Astrocyte (in vitro differentiated cells and primary cell): ENCODE results near the gene SEPSECS. TPM values are rescaled to one million over a fixed set of nuclear protein-coding genes. Genes with fewer than 3 reads are reported as not detected.

ENCODE experiments used
- DNase-seq: peaks from one replicate; pipeline ENCODE4 v3.0.0-alpha.2; 2010; ENCODE audit warnings: low read depth
- FAIRE-seq: peaks from 2 replicates; lab custom pipeline; 2011; peaks lifted over from hg19 to GRCh38; lab: Jason Lieb, UNC
- H2AFZ ChIP-seq: 2 replicates; pipeline ENCODE4 v1.6.0; 2012; ENCODE audit warnings: low read depth, low read length, inconsistent platforms
- H3K27ac ChIP-seq: 2 replicates; pipeline ENCODE4 v1.5.1; 2011; ENCODE audit warnings: low read depth, low read length, inconsistent platforms
- H3K27me3 ChIP-seq: 2 replicates; pipeline ENCODE4 v1.6.0; 2011; ENCODE audit warnings: low read length, inconsistent platforms; ENCODE audit not compliant: insufficient read depth
- H3K36me3 ChIP-seq: 2 replicates; pipeline ENCODE4 v1.5.1; 2011; ENCODE audit warnings: low read length, inconsistent platforms; ENCODE audit not compliant: insufficient read depth
- H3K4me1 ChIP-seq: 2 replicates; pipeline ENCODE4 v1.5.1; 2011; ENCODE audit warnings: low read length, inconsistent platforms; ENCODE audit not compliant: insufficient read depth
- H3K4me2 ChIP-seq: 2 replicates; pipeline ENCODE4 v1.6.0; 2012; ENCODE audit warnings: low read length, inconsistent platforms
- H3K4me3 ChIP-seq: 2 replicates; pipeline ENCODE4 v1.5.1; 2011; ENCODE audit warnings: low read depth, mild to moderate bottlenecking, low read length, inconsistent platforms; ENCODE audit not compliant: insufficient read depth
- H3K79me2 ChIP-seq: 2 replicates; pipeline ENCODE4 v1.6.0; 2012; ENCODE audit warnings: mild to moderate bottlenecking, low read length, inconsistent platforms; ENCODE audit not compliant: insufficient read depth
- H3K9ac ChIP-seq: 2 replicates; pipeline ENCODE4 v1.6.0; 2012; ENCODE audit warnings: mild to moderate bottlenecking, low read length, inconsistent platforms
- H3K9me3 ChIP-seq: 2 replicates; pipeline ENCODE4 v1.5.1; 2012; ENCODE audit warnings: low read depth, mild to moderate bottlenecking, low read length, inconsistent platforms; ENCODE audit not compliant: insufficient read depth
- H4K20me1 ChIP-seq: 2 replicates; pipeline ENCODE4 v1.6.0; 2012; ENCODE audit warnings: low read length, inconsistent platforms; ENCODE audit not compliant: insufficient read depth
- H3K27ac Mint-ChIP-seq: one replicate; pipeline ENCODE4 v1.8.0; 2021; ENCODE audit warnings: mild to moderate bottlenecking, mixed read lengths; ENCODE audit not compliant: unreplicated experiment
- H3K27me3 Mint-ChIP-seq: one replicate; pipeline ENCODE4 v1.8.0; 2021; ENCODE audit warnings: low read depth, mixed read lengths; ENCODE audit not compliant: unreplicated experiment
- H3K36me3 Mint-ChIP-seq: one replicate; pipeline ENCODE4 v1.8.0; 2021; ENCODE audit warnings: low read depth, mixed read lengths; ENCODE audit not compliant: unreplicated experiment
- H3K4me1 Mint-ChIP-seq: one replicate; pipeline ENCODE4 v1.8.0; 2021; ENCODE audit warnings: low read depth, mixed read lengths; ENCODE audit not compliant: unreplicated experiment
- H3K4me3 Mint-ChIP-seq: one replicate; pipeline ENCODE4 v1.8.0; 2021; ENCODE audit warnings: mild to moderate bottlenecking, moderate library complexity, mixed read lengths; ENCODE audit not compliant: unreplicated experiment
- H3K9me3 Mint-ChIP-seq: one replicate; pipeline ENCODE4 v1.8.0; 2021; ENCODE audit warnings: mild to moderate bottlenecking, mixed read lengths; ENCODE audit not compliant: unreplicated experiment
- EZH2 ChIP-seq: IDR thresholded peaks from 2 replicates; pipeline ENCODE4 v1.6.1; 2012; ENCODE audit warnings: mild to moderate bottlenecking, low read length, inconsistent platforms; ENCODE audit not compliant: insufficient read depth
- total RNA-seq: library from RNA; stranded (reverse); gene quantifications from 2 replicates; pipeline ENCODE4 v1.2.1, GENCODE V29; 2021
- TF ChIP-seq, protein P1 (sequence below): IDR thresholded peaks from 2 replicates; pipeline ENCODE4 v1.5.1; 2011; ENCODE audit warnings: low read depth, mild to moderate bottlenecking, inconsistent platforms, low read length, moderate library complexity; ENCODE audit not compliant: insufficient read depth

SEPSECS gene
- total RNA-seq, 1 donor from 2014 or later: 4.2 TPM

DNA sequence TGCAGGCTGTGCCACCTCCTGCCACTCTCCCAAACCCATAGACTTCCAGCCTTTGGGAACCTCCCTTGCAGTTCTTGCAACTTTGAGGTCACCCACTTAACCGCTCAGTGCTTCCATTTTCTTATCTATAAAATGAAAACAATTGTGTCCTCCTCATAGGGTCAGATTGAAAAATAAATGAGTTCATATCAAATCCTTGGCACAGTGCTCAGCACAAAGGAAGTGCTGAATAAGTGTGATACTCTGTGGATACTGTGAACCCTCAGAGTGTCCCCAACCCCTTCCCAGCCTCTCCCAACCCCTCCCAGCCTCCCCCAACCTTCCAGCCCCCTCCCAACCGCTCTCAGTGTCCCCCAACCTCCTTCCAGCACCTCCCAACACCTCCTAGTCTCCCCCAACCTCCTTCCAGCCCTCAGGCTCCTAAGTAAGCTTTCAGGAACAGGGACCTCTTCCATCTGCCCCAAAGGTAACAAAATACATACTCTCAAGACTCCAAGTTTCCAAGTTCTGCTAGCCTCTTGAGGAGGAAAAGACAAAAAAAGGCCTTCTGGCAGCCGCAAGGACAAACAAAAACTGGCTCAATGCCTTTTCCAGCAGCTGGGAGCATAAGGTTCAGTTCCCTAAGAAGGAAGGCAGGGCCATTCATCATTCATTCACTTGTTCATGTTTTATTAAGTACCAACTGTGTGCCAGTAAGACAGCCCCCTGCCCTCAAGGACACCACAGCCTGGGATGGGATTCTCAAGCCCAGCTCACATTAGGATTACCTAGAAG is 83.4 kb downstream of the SEPSECS start:
- FAIRE-seq (no peak), DNase-seq (no peak)
- Histone ChIP-seq H3K79me2 (no peaks in the 10 kb centered on the region), H3K36me3 (no peaks in the 10 kb centered on the region), H3K27me3 (peaks cover 8% of the 10 kb centered on the region), H3K9me3 (peaks cover 3% of the 10 kb centered on the region), H3K9ac (no peak overlapping the region), H3K4me1 (no peaks in the 10 kb centered on the region), H3K27ac (no peak overlapping the region), H4K20me1 (no peaks in the 10 kb centered on the region), H3K4me3 (no peak overlapping the region), H3K4me2 (no peak overlapping the region), H2AFZ (no peak overlapping the region)
- peaks cover 18% of the 10 kb centered on the region for H3K27me3 Mint-ChIP-seq
- no peak for TF ChIP-seq EZH2
- TF ChIP-seq, protein P1, sequence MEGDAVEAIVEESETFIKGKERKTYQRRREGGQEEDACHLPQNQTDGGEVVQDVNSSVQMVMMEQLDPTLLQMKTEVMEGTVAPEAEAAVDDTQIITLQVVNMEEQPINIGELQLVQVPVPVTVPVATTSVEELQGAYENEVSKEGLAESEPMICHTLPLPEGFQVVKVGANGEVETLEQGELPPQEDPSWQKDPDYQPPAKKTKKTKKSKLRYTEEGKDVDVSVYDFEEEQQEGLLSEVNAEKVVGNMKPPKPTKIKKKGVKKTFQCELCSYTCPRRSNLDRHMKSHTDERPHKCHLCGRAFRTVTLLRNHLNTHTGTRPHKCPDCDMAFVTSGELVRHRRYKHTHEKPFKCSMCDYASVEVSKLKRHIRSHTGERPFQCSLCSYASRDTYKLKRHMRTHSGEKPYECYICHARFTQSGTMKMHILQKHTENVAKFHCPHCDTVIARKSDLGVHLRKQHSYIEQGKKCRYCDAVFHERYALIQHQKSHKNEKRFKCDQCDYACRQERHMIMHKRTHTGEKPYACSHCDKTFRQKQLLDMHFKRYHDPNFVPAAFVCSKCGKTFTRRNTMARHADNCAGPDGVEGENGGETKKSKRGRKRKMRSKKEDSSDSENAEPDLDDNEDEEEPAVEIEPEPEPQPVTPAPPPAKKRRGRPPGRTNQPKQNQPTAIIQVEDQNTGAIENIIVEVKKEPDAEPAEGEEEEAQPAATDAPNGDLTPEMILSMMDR: no peak
- no peak overlapping the region for H3K27ac Mint-ChIP-seq
- H3K36me3 Mint-ChIP-seq: no peaks in the 10 kb centered on the region
- peaks cover 6% of the 10 kb centered on the region for H3K9me3 Mint-ChIP-seq
- H3K4me1 Mint-ChIP-seq: peaks cover under 1% of the 10 kb centered on the region
- H3K4me3 Mint-ChIP-seq: no peak overlapping the region

- Histone ChIP-seq H4K20me1 (no peaks in the 10 kb centered on the region), H3K4me3 (no peak overlapping the region), H3K9me3 (peaks cover 3% of the 10 kb centered on the region), H3K4me2 (no peak overlapping the region), H3K9ac (no peak overlapping the region), H3K4me1 (no peaks in the 10 kb centered on the region), H3K79me2 (no peaks in the 10 kb centered on the region), H3K36me3 (no peaks in the 10 kb centered on the region), H3K27me3 (peaks cover 13% of the 10 kb centered on the region), H2AFZ (no peak overlapping the region), H3K27ac (no peak overlapping the region)
- Mint-ChIP-seq H3K27me3 (peaks cover 22% of the 10 kb centered on the region), H3K9me3 (peaks cover 5% of the 10 kb centered on the region), H3K4me3 (no peak overlapping the region), H3K36me3 (no peaks in the 10 kb centered on the region), H3K4me1 (no peaks in the 10 kb centered on the region), H3K27ac (no peak overlapping the region)
- DNase-seq (no peak), FAIRE-seq (no peak)
- TF ChIP-seq, protein P1: no peak
- no peak for TF ChIP-seq EZH2
Measured at GRCh38 chr4:25075851-25076250, 84.4 kb downstream of the SEPSECS start.

DNA sequence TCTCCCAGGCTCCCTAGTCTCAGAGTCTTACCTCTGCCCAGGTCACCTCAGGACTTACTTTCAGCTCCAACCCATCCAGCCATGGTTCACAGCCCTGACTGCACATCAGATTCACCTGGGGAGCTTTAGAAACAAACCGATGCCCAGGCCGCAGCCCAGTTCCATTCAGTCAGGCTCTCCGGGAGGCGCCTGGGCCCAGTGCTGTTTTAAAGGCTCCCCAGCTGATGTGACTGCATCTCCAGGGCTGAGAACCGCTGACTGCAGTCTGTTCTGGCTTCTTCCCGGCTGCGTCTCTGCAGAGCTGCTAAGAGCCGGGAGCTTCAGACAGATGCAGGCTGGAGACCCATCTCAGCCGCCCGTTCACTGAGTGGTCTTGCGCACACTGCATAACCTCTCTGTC is 85.1 kb downstream of the SEPSECS start:
- no peak for FAIRE-seq
- no peak overlapping the region for H3K27ac Mint-ChIP-seq
- H3K9me3 Mint-ChIP-seq: peaks cover 5% of the 10 kb centered on the region

More for the DNA sequence above, 85.1 kb downstream of the SEPSECS start:
- Histone ChIP-seq H3K4me2 (no peak overlapping the region), H3K27me3 (peaks cover 13% of the 10 kb centered on the region), H3K9ac (no peak overlapping the region), H3K4me3 (no peak overlapping the region), H3K4me1 (no peaks in the 10 kb centered on the region), H3K79me2 (no peaks in the 10 kb centered on the region), H3K27ac (no peak overlapping the region), H2AFZ (no peak overlapping the region), H3K36me3 (no peaks in the 10 kb centered on the region), H3K9me3 (peaks cover 3% of the 10 kb centered on the region), H4K20me1 (no peaks in the 10 kb centered on the region)
- no peaks in the 10 kb centered on the region for H3K4me1 Mint-ChIP-seq
- DNase-seq: no peak
- TF ChIP-seq, protein P1: no peak
- TF ChIP-seq EZH2: no peak
- H3K36me3 Mint-ChIP-seq: no peaks in the 10 kb centered on the region
- no peak overlapping the region for H3K4me3 Mint-ChIP-seq
- peaks cover 22% of the 10 kb centered on the region for H3K27me3 Mint-ChIP-seq
